GM23338 (cell line): ENCODE results near the gene PDZD8. TPM values are rescaled to one million over a fixed set of nuclear protein-coding genes. Genes with fewer than 3 reads are reported as not detected.

Experiments used
- ATAC-seq: fragments of 200-7000 bp; cut with Tn5 transposase; 3 replicates; pipeline ENCODE4 v1.9.1; 2020
- DNase-seq: peaks from one replicate; pipeline ENCODE4 v3.0.0-alpha.2; 2015; ENCODE audit warnings: low spot score
- H2AFZ ChIP-seq: fragments of 200-600 bp; sonication (generic); 2 replicates; pipeline ENCODE4 v1.8.0; 2016; ENCODE audit warnings: antibody characterized with exemption, mild to moderate bottlenecking, moderate library complexity
- H3F3A ChIP-seq: fragments of 200-600 bp; sonication (generic); replicated peaks from 2 replicates; pipeline ENCODE4 v1.8.0; 2017; ENCODE audit warnings: antibody characterized with exemption, mixed run types, low read depth
- H3K27ac ChIP-seq: fragments of 200-600 bp; sonication (generic); 2 replicates; pipeline ENCODE4 v1.6.1; 2016; ENCODE audit warnings: low read depth
- H3K27me3 ChIP-seq: fragments of 200-600 bp; sonication (generic); 2 replicates; pipeline ENCODE4 v1.8.0; 2016; ENCODE audit warnings: mild to moderate bottlenecking, mixed run types, moderate library complexity; ENCODE audit not compliant: insufficient read depth
- H3K36me3 ChIP-seq: fragments of 200-600 bp; sonication (generic); 2 replicates; pipeline ENCODE4 v1.8.0; 2016; ENCODE audit warnings: mild to moderate bottlenecking; ENCODE audit not compliant: insufficient read depth
- H3K4me1 ChIP-seq: fragments of 200-600 bp; sonication (generic); 2 replicates; pipeline ENCODE4 v1.8.0; 2016; ENCODE audit warnings: mild to moderate bottlenecking, moderate library complexity; ENCODE audit not compliant: insufficient read depth
- H3K4me2 ChIP-seq: fragments of 200-600 bp; sonication (generic); 2 replicates; pipeline ENCODE4 v1.7.1; 2017; ENCODE audit warnings: mixed run types
- H3K4me3 ChIP-seq: fragments of 200-600 bp; sonication (generic); 2 replicates; pipeline ENCODE4 v1.6.1; 2016; ENCODE audit warnings: mixed run types
- H3K79me2 ChIP-seq: fragments of 200-600 bp; sonication (generic); replicated peaks from 2 replicates; pipeline ENCODE4 v1.8.0; 2017; ENCODE audit warnings: mild to moderate bottlenecking; ENCODE audit not compliant: insufficient read depth
- H3K9me2 ChIP-seq: fragments of 200-600 bp; sonication (generic); 2 replicates; pipeline ENCODE4 v1.8.0; 2017; ENCODE audit not compliant: insufficient read depth
- H4K20me1 ChIP-seq: fragments of 200-600 bp; sonication (generic); replicated peaks from 2 replicates; pipeline ENCODE4 v1.8.0; 2017; ENCODE audit warnings: mild to moderate bottlenecking; ENCODE audit not compliant: insufficient read depth
- H3K27ac Mint-ChIP-seq: 2 replicates; pipeline ENCODE4 v1.8.0; 2020; ENCODE audit warnings: inconsistent platforms, mild to moderate bottlenecking, moderate library complexity, mixed read lengths
- H3K27me3 Mint-ChIP-seq: 3 replicates; pipeline ENCODE4 v1.8.0; 2022; ENCODE audit warnings: low read depth, mild to moderate bottlenecking, moderate library complexity, mixed read lengths, inconsistent platforms; ENCODE audit not compliant: insufficient read depth, poor library complexity
- H3K36me3 Mint-ChIP-seq: 3 replicates; pipeline ENCODE4 v1.8.0; 2021; ENCODE audit warnings: low read depth, mild to moderate bottlenecking, inconsistent platforms, moderate library complexity, mixed read lengths
- H3K4me1 Mint-ChIP-seq: 3 replicates; pipeline ENCODE4 v1.8.0; 2020; ENCODE audit warnings: mild to moderate bottlenecking, inconsistent platforms, mixed read lengths
- H3K4me3 Mint-ChIP-seq: 3 replicates; pipeline ENCODE4 v1.8.0; 2021; ENCODE audit warnings: moderate library complexity, mild to moderate bottlenecking, inconsistent platforms, mixed read lengths
- H3K9me3 Mint-ChIP-seq: 3 replicates; pipeline ENCODE4 v1.8.0; 2020; ENCODE audit warnings: moderate library complexity, mild to moderate bottlenecking, inconsistent platforms, mixed read lengths
- CREB1 ChIP-seq: fragments of 250-450 bp; sonication (Bioruptor Pico); IDR thresholded peaks from 2 replicates; pipeline ENCODE4 v1.5.0; 2020; ENCODE audit warnings: low read depth, mild to moderate bottlenecking, moderate library complexity
- ETS1 ChIP-seq: IDR thresholded peaks from 2 replicates; pipeline ENCODE4 v1.6.1; 2016; ENCODE audit warnings: antibody characterized with exemption
- EZH2 ChIP-seq: fragments of 200-600 bp; sonication (generic); IDR thresholded peaks from one replicate; pipeline ENCODE4 v1.8.0; 2017; ENCODE audit warnings: antibody characterized with exemption, mild to moderate bottlenecking, low read depth; ENCODE audit not compliant: unreplicated experiment
- EZH2phosphoT487 ChIP-seq: fragments of 200-600 bp; sonication (generic); IDR thresholded peaks from one replicate; pipeline ENCODE4 v1.8.1; 2018; ENCODE audit warnings: antibody characterized with exemption; ENCODE audit not compliant: unreplicated experiment
- JUNB ChIP-seq: IDR thresholded peaks from one replicate; pipeline ENCODE4 v1.6.1; 2016; ENCODE audit warnings: antibody characterized with exemption; ENCODE audit not compliant: unreplicated experiment
- NANOG ChIP-seq: IDR thresholded peaks from 2 replicates; pipeline ENCODE4 v1.6.1; 2016; ENCODE audit warnings: antibody characterized with exemption, borderline replicate concordance
- POLR2AphosphoS5 ChIP-seq: IDR thresholded peaks from 2 replicates; pipeline ENCODE4 v1.6.1; 2016; ENCODE audit warnings: antibody characterized with exemption, low read depth
- STAT1 ChIP-seq: IDR thresholded peaks from one replicate; pipeline ENCODE4 v1.6.1; 2016; ENCODE audit warnings: antibody characterized with exemption; ENCODE audit not compliant: unreplicated experiment
- ZNF114 ChIP-seq: fragments of 250-450 bp; sonication (Bioruptor Pico); IDR thresholded peaks from 2 replicates; pipeline ENCODE4 v1.5.0; 2020; ENCODE audit warnings: mild to moderate bottlenecking, moderate library complexity
- ZNF331 ChIP-seq: fragments of 250-450 bp; sonication (Bioruptor Pico); IDR thresholded peaks from 2 replicates; pipeline ENCODE4 v1.5.0; 2020; ENCODE audit warnings: low read depth, mild to moderate bottlenecking, moderate library complexity
- polyA plus RNA-seq: library from polyadenylated mRNA; unstranded; fragments of >200 nt; fragmentation: Nextera tagmentation; extraction: Ambion mirVana; gene quantifications from 2 replicates; pipeline ENCODE4 v1.2.1, GENCODE V29; 2016
- total RNA-seq: library from RNA; depleted of rRNA; stranded (reverse); fragments of >200 nt; shearing (Covaris generic); gene quantifications from 2 replicates; pipeline ENCODE4 v1.2.3, GENCODE V29; 2014
- TF ChIP-seq, protein P1 (sequence below): IDR thresholded peaks from one replicate; pipeline ENCODE4 v1.6.1; 2018; ENCODE audit warnings: antibody characterized with exemption; ENCODE audit not compliant: unreplicated experiment
- TF ChIP-seq, protein P2 (sequence below), 2 experiments: fragments of 200-600 bp in 1 of 2; sonication (generic) in 1 of 2; conservative IDR thresholded peaks; 2 replicates each; pipeline versions ENCODE4 v1.5.1 to v1.6.1; 2016 to 2017; ENCODE audit warnings: antibody characterized with exemption in 2 of 2, low read depth in 2 of 2, mild to moderate bottlenecking in 2 of 2, moderate library complexity in 1 of 2
- TF ChIP-seq, protein P3 (sequence below): fragments of 250-450 bp; sonication (Bioruptor Pico); IDR thresholded peaks from 2 replicates; pipeline ENCODE4 v1.5.0; 2020; ENCODE audit warnings: mild to moderate bottlenecking, moderate library complexity

PDZD8 gene
- total and polyA plus RNA-seq, 2 experiments from 2014 or later: 11.4 to 28.6 TPM

DNA sequence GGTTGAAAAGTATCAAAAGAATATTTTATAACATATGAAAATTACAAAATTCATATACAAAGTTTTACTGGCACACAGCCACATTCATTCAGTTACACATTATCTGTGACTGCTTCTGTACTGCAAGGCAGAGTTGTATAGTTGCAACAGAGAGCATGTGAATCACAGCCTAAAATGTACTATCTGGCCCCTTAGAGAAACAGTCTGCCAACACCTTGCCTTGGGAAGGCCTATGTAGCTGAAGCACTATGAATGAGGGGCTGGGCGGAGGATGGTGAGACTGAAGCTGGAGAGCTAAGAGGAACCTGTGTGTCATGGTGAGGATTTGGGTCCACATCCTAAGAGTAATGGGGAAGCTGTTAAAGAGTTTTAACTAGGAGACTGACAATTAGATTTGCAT is 35.7 kb downstream of the PDZD8 start:
- Mint-ChIP-seq H3K36me3 (peaks cover 10% of the 10 kb centered on the region; the same call in 2 of the 3 replicates), H3K9me3 (no peaks in the 10 kb centered on the region), H3K4me1 (peaks cover 46% of the 10 kb centered on the region), H3K27me3 (peaks cover under 1% of the 10 kb centered on the region), H3K4me3 (no peak overlapping the region), H3K27ac (peak overlapping the region; percentile 64)
- Histone ChIP-seq H3K4me2 (no peak overlapping the region), H3K36me3 (no peaks in the 10 kb centered on the region), H2AFZ (no peak overlapping the region), H3K27ac (no peak overlapping the region), H3K79me2 (peaks cover 82% of the 10 kb centered on the region), H3K27me3 (no peaks in the 10 kb centered on the region), H3K4me3 (no peak overlapping the region), H4K20me1 (0 out of 2 replicates have a peak, but pooled peaks cover 2% of the 10 kb centered on the region), H3K9me2 (0 out of 2 replicates have a peak, but pooled peaks cover under 1% of the 10 kb centered on the region), H3K4me1 (peaks cover 43% of the 10 kb centered on the region), H3F3A (no peaks in the 10 kb centered on the region)
- ATAC-seq (peak; percentile 66), DNase-seq (no peak)
- TF ChIP-seq NANOG: no peak
- TF ChIP-seq, protein P1, sequence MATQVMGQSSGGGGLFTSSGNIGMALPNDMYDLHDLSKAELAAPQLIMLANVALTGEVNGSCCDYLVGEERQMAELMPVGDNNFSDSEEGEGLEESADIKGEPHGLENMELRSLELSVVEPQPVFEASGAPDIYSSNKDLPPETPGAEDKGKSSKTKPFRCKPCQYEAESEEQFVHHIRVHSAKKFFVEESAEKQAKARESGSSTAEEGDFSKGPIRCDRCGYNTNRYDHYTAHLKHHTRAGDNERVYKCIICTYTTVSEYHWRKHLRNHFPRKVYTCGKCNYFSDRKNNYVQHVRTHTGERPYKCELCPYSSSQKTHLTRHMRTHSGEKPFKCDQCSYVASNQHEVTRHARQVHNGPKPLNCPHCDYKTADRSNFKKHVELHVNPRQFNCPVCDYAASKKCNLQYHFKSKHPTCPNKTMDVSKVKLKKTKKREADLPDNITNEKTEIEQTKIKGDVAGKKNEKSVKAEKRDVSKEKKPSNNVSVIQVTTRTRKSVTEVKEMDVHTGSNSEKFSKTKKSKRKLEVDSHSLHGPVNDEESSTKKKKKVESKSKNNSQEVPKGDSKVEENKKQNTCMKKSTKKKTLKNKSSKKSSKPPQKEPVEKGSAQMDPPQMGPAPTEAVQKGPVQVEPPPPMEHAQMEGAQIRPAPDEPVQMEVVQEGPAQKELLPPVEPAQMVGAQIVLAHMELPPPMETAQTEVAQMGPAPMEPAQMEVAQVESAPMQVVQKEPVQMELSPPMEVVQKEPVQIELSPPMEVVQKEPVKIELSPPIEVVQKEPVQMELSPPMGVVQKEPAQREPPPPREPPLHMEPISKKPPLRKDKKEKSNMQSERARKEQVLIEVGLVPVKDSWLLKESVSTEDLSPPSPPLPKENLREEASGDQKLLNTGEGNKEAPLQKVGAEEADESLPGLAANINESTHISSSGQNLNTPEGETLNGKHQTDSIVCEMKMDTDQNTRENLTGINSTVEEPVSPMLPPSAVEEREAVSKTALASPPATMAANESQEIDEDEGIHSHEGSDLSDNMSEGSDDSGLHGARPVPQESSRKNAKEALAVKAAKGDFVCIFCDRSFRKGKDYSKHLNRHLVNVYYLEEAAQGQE: no peak
- no peak for TF ChIP-seq CREB1 (CRISPR knock-in tag)
- TF ChIP-seq POLR2AphosphoS5: no peak
- TF ChIP-seq EZH2phosphoT487: no peak
- TF ChIP-seq ZNF331: no peak
- TF ChIP-seq, protein P2, sequence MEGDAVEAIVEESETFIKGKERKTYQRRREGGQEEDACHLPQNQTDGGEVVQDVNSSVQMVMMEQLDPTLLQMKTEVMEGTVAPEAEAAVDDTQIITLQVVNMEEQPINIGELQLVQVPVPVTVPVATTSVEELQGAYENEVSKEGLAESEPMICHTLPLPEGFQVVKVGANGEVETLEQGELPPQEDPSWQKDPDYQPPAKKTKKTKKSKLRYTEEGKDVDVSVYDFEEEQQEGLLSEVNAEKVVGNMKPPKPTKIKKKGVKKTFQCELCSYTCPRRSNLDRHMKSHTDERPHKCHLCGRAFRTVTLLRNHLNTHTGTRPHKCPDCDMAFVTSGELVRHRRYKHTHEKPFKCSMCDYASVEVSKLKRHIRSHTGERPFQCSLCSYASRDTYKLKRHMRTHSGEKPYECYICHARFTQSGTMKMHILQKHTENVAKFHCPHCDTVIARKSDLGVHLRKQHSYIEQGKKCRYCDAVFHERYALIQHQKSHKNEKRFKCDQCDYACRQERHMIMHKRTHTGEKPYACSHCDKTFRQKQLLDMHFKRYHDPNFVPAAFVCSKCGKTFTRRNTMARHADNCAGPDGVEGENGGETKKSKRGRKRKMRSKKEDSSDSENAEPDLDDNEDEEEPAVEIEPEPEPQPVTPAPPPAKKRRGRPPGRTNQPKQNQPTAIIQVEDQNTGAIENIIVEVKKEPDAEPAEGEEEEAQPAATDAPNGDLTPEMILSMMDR (conservative IDR thresholded peaks at IDR 0.05; ENCODE audit: low read depth in 2 of 2): no peak
- no peak for TF ChIP-seq EZH2
- no peak for TF ChIP-seq ETS1
- no peak for TF ChIP-seq STAT1
- no peak for TF ChIP-seq ZNF114 (CRISPR knock-in tag)
- no peak for TF ChIP-seq JUNB
- TF ChIP-seq, protein P3, sequence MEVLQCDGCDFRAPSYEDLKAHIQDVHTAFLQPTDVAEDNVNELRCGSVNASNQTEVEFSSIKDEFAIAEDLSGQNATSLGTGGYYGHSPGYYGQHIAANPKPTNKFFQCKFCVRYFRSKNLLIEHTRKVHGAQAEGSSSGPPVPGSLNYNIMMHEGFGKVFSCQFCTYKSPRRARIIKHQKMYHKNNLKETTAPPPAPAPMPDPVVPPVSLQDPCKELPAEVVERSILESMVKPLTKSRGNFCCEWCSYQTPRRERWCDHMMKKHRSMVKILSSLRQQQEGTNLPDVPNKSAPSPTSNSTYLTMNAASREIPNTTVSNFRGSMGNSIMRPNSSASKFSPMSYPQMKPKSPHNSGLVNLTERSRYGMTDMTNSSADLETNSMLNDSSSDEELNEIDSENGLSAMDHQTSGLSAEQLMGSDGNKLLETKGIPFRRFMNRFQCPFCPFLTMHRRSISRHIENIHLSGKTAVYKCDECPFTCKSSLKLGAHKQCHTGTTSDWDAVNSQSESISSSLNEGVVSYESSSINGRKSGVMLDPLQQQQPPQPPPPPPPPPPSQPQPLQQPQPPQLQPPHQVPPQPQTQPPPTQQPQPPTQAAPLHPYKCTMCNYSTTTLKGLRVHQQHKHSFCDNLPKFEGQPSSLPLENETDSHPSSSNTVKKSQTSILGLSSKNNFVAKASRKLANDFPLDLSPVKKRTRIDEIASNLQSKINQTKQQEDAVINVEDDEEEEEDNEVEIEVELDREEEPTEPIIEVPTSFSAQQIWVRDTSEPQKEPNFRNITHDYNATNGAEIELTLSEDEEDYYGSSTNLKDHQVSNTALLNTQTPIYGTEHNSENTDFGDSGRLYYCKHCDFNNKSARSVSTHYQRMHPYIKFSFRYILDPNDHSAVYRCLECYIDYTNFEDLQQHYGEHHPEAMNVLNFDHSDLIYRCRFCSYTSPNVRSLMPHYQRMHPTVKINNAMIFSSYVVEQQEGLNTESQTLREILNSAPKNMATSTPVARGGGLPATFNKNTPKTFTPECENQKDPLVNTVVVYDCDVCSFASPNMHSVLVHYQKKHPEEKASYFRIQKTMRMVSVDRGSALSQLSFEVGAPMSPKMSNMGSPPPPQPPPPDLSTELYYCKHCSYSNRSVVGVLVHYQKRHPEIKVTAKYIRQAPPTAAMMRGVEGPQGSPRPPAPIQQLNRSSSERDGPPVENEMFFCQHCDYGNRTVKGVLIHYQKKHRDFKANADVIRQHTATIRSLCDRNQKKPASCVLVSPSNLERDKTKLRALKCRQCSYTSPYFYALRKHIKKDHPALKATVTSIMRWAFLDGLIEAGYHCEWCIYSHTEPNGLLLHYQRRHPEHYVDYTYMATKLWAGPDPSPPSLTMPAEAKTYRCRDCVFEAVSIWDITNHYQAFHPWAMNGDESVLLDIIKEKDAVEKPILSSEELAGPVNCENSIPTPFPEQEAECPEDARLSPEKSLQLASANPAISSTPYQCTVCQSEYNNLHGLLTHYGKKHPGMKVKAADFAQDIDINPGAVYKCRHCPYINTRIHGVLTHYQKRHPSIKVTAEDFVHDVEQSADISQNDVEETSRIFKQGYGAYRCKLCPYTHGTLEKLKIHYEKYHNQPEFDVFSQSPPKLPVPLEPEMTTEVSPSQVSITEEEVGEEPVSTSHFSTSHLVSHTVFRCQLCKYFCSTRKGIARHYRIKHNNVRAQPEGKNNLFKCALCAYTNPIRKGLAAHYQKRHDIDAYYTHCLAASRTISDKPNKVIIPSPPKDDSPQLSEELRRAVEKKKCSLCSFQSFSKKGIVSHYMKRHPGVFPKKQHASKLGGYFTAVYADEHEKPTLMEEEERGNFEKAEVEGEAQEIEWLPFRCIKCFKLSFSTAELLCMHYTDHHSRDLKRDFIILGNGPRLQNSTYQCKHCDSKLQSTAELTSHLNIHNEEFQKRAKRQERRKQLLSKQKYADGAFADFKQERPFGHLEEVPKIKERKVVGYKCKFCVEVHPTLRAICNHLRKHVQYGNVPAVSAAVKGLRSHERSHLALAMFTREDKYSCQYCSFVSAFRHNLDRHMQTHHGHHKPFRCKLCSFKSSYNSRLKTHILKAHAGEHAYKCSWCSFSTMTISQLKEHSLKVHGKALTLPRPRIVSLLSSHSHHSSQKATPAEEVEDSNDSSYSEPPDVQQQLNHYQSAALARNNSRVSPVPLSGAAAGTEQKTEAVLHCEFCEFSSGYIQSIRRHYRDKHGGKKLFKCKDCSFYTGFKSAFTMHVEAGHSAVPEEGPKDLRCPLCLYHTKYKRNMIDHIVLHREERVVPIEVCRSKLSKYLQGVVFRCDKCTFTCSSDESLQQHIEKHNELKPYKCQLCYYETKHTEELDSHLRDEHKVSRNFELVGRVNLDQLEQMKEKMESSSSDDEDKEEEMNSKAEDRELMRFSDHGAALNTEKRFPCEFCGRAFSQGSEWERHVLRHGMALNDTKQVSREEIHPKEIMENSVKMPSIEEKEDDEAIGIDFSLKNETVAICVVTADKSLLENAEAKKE (CRISPR knock-in tag): no peak
